Measurements from ENCODE around the gene LRP3.
"Not testable (repeated sequence)": the region's sequence is repeated elsewhere in the genome, so short reads cannot be mapped to it uniquely, and the experiment has no call there.

DNA sequence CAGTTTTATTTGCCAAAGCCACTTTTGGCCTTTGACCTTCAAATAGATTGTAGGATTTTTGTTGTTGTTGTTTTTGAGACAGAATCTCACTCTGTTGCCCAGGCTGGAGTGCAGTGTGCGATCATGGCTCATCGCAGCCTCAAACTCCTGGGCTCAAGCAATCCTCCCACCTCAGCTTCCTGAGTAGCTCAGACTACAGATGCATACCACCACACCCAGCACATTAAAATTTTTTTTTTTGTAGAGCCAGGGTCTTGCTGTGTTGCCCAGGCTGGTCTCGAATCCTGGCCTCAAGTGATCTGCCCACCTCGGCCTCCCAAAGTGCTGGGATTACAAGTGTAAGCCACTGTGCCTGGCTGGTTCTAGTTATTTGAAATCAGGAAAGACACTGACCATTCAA lies 3.0 kb upstream of the LRP3 start:
- TF ChIP-seq, protein P1, sequence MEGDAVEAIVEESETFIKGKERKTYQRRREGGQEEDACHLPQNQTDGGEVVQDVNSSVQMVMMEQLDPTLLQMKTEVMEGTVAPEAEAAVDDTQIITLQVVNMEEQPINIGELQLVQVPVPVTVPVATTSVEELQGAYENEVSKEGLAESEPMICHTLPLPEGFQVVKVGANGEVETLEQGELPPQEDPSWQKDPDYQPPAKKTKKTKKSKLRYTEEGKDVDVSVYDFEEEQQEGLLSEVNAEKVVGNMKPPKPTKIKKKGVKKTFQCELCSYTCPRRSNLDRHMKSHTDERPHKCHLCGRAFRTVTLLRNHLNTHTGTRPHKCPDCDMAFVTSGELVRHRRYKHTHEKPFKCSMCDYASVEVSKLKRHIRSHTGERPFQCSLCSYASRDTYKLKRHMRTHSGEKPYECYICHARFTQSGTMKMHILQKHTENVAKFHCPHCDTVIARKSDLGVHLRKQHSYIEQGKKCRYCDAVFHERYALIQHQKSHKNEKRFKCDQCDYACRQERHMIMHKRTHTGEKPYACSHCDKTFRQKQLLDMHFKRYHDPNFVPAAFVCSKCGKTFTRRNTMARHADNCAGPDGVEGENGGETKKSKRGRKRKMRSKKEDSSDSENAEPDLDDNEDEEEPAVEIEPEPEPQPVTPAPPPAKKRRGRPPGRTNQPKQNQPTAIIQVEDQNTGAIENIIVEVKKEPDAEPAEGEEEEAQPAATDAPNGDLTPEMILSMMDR (conservative IDR thresholded peaks at IDR 0.05 in 1 of 2, IDR thresholded peaks at IDR 0.05 in 1 of 2; ENCODE audit: extremely low read depth in 1 of 2, insufficient read depth in 1 of 2, low read depth in 1 of 2, low read length in 2 of 2), result not testable (repeated sequence)
- TF ChIP-seq EZH2 (IDR thresholded peaks at IDR 0.05; ENCODE audit: borderline replicate concordance, low read length), result not testable (repeated sequence)

All from mammary epithelial cell (primary cell).